Osteoblast (primary cell): Measurements from ENCODE around the gene RPA4. TPM values are rescaled to one million over a fixed set of nuclear protein-coding genes. Genes with fewer than 3 reads are reported as not detected.

ENCODE experiments used
- DNase-seq: peaks from one replicate; pipeline ENCODE4 v3.0.0; 2011; ENCODE audit warnings: low spot score, mixed read lengths; ENCODE audit not compliant: insufficient read length; ENCODE audit errors: missing footprints
- H2AFZ ChIP-seq: 2 replicates; pipeline ENCODE4 v1.6.0; 2011; ENCODE audit warnings: mild to moderate bottlenecking, low read length
- H3K27ac ChIP-seq: 2 replicates; pipeline ENCODE4 v1.5.1; 2011; ENCODE audit warnings: mild to moderate bottlenecking, low read depth, low read length, moderate library complexity
- H3K27me3 ChIP-seq: 2 replicates; pipeline ENCODE4 v1.6.0; 2012; ENCODE audit warnings: mild to moderate bottlenecking, control low read depth, inconsistent platforms, low read length, moderate library complexity; ENCODE audit not compliant: insufficient read depth
- H3K36me3 ChIP-seq: 2 replicates; pipeline ENCODE4 v1.5.1; 2011; ENCODE audit warnings: mild to moderate bottlenecking, low read length, control low read depth, moderate library complexity; ENCODE audit not compliant: insufficient read depth
- H3K4me1 ChIP-seq: 2 replicates; pipeline ENCODE4 v1.5.1; 2011; ENCODE audit warnings: mild to moderate bottlenecking, low read length, control low read depth, moderate library complexity; ENCODE audit not compliant: insufficient read depth
- H3K4me2 ChIP-seq: 2 replicates; pipeline ENCODE4 v1.6.0; 2011; ENCODE audit warnings: mild to moderate bottlenecking, low read length; ENCODE audit not compliant: insufficient read depth
- H3K4me3 ChIP-seq: fragments of 200-600 bp; sonication (generic); 3 replicates; pipeline ENCODE4 v1.5.1; 2012; ENCODE audit warnings: mild to moderate bottlenecking, low read length, inconsistent platforms; ENCODE audit not compliant: insufficient read depth
- H3K79me2 ChIP-seq: 2 replicates; pipeline ENCODE4 v1.6.0; 2012; ENCODE audit warnings: mild to moderate bottlenecking, low read length, control low read depth, inconsistent platforms; ENCODE audit not compliant: insufficient read depth
- H3K9me3 ChIP-seq: 2 replicates; pipeline ENCODE4 v1.5.1; 2011; ENCODE audit warnings: low read depth, low read length, control low read depth
- H4K20me1 ChIP-seq: 2 replicates; pipeline ENCODE4 v1.6.0; 2012; ENCODE audit warnings: mild to moderate bottlenecking, low read length, control low read depth; ENCODE audit not compliant: insufficient read depth
- total RNA-seq: library from RNA; depleted of rRNA; stranded (reverse); fragments of >200 nt; gene quantifications from 2 replicates; pipeline ENCODE4 v1.2.3, GENCODE V29; 2012
- TF ChIP-seq, protein P1 (sequence below): IDR thresholded peaks from 2 replicates; pipeline ENCODE4 v1.5.1; 2011; ENCODE audit warnings: mild to moderate bottlenecking, low read depth, low read length, moderate library complexity; ENCODE audit errors: extremely low read depth

The RPA4 gene
- total RNA-seq, 1 donor, result 1.1 TPM

DNA sequence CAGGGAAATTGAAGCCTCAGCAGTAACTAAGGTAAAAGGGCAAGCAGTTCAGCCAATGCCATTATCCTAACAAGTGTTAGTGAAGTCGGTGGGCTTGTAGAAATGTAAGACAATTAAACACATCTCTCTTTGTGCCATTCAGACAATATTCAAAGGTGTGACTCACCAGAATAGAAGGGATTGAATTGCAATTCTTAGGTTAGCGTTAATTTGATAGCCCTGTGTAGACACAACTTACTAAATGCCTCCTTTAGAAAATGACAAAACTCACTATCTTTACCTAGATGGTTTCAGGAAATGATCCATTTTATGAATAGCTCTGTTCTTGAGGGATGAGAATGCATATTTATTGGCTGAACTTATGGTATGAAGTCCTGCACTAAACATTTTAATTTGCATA lies 35.2 kb downstream of the RPA4 start:
- Histone ChIP-seq H3K79me2 (no peaks in the 10 kb centered on the region), H3K4me3 (no peak overlapping the region), H3K4me2 (no peak overlapping the region), H2AFZ (no peak overlapping the region), H3K36me3 (no peaks in the 10 kb centered on the region), H3K4me1 (no peaks in the 10 kb centered on the region), H3K27me3 (no peaks in the 10 kb centered on the region), H3K27ac (no peak overlapping the region), H3K9me3 (no peaks in the 10 kb centered on the region), H4K20me1 (no peaks in the 10 kb centered on the region)
- DNase-seq, result no peak
- TF ChIP-seq, protein P1, sequence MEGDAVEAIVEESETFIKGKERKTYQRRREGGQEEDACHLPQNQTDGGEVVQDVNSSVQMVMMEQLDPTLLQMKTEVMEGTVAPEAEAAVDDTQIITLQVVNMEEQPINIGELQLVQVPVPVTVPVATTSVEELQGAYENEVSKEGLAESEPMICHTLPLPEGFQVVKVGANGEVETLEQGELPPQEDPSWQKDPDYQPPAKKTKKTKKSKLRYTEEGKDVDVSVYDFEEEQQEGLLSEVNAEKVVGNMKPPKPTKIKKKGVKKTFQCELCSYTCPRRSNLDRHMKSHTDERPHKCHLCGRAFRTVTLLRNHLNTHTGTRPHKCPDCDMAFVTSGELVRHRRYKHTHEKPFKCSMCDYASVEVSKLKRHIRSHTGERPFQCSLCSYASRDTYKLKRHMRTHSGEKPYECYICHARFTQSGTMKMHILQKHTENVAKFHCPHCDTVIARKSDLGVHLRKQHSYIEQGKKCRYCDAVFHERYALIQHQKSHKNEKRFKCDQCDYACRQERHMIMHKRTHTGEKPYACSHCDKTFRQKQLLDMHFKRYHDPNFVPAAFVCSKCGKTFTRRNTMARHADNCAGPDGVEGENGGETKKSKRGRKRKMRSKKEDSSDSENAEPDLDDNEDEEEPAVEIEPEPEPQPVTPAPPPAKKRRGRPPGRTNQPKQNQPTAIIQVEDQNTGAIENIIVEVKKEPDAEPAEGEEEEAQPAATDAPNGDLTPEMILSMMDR, result no peak

DNA sequence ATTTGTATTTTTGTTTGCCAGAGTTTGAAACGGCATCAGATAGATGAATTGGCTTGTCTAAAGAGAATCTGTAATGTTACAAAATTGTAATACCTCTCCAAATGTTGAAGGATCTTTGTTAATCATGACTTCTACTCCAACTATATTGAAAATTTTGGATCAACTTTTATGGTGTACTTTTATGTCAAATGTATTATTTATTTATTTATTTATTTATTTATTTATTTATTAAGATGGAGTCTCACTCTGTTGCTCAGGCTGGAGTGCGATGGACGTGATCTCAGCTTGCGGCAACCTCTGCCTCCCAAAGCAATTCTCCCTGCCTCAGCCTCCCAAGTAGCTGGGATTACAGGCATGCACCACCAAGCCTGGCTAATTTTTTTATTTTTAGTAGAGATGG lies 36.0 kb downstream of the RPA4 start:
- TF ChIP-seq, protein P1, result no peak
- Histone ChIP-seq H3K4me1 (no peaks in the 10 kb centered on the region), H3K27ac (no peak overlapping the region), H3K4me3 (no peak overlapping the region), H3K36me3 (no peaks in the 10 kb centered on the region), H3K27me3 (no peaks in the 10 kb centered on the region), H3K79me2 (no peaks in the 10 kb centered on the region), H3K4me2 (no peak overlapping the region), H2AFZ (no peak overlapping the region), H3K9me3 (no peaks in the 10 kb centered on the region), H4K20me1 (no peaks in the 10 kb centered on the region)
- DNase-seq, result no peak

DNA sequence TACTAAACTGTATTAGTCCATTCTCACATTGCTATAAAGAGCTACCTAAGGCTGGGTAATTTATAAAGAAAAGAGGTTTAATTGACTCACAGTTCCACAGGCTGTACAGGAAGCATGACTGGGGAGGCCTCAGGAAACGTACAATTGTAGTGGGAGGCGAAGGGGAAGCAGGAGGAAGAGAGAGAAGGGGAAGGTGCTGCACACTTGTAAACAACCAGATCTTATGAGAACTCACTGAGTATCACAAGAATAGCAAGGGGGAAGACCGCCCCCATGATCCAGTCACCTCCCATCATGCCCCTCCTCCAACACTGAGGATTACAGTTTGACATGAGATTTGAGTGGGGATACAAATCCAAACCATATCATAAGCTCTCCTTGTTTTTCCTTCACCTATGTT lies 40.9 kb downstream of the RPA4 start:
- Histone ChIP-seq H3K27ac (no peak overlapping the region), H3K79me2 (no peaks in the 10 kb centered on the region), H4K20me1 (no peaks in the 10 kb centered on the region), H3K36me3 (no peaks in the 10 kb centered on the region), H3K27me3 (no peaks in the 10 kb centered on the region), H3K9me3 (no peaks in the 10 kb centered on the region), H3K4me2 (no peak overlapping the region), H3K4me3 (no peak overlapping the region), H2AFZ (no peak overlapping the region), H3K4me1 (no peaks in the 10 kb centered on the region)
- TF ChIP-seq, protein P1, result no peak
- DNase-seq, result no peak

DNA sequence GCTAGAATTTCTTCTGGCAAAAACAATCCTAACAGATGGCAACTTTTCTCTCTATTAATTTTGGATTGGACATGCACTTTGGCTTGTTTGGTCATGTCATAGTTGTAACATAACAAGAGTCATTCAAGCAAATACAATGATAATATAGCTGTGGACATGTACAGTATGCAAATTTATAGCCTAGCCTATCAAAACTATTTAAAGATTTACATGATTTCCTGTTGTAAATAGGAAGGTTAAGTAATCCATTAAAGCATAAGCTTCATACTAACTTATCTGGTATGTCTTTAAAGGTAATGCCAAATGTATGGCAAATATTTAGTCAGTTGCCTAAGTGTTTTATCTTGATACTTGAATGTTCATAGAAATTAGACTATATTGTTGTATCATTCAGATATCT lies 45.3 kb downstream of the RPA4 start:
- Histone ChIP-seq H3K9me3 (no peaks in the 10 kb centered on the region), H3K27me3 (no peaks in the 10 kb centered on the region), H3K36me3 (no peaks in the 10 kb centered on the region), H3K4me2 (no peak overlapping the region), H3K4me3 (no peak overlapping the region), H3K4me1 (no peaks in the 10 kb centered on the region), H3K27ac (no peak overlapping the region), H3K79me2 (no peaks in the 10 kb centered on the region), H2AFZ (no peak overlapping the region), H4K20me1 (no peaks in the 10 kb centered on the region)
- TF ChIP-seq, protein P1, result no peak
- DNase-seq, result no peak

Other genes with a start within 250 kb of the RPA4 start
- gene DIAPH2, start 199.1 kb upstream of the RPA4 start, total RNA-seq, result 21.0 and 25.6 TPM in 2 replicates